Neural crest cell (in vitro differentiated cells): ENCODE results near the gene RASA2. TPM values are rescaled to one million over a fixed set of nuclear protein-coding genes. Genes with fewer than 3 reads are reported as not detected.
A peak's percentile ranks its signal among the peaks of the same experiment; 100 is the strongest.

Source experiments
- DNase-seq: peaks from one replicate; pipeline ENCODE4 v3.0.0; 2021; ENCODE audit warnings: low read depth, mixed read lengths, low spot score
- H3K27ac Mint-ChIP-seq: one replicate; pipeline ENCODE4 v1.8.0; 2021; ENCODE audit warnings: mild to moderate bottlenecking, mixed read lengths; ENCODE audit not compliant: unreplicated experiment
- H3K27me3 Mint-ChIP-seq: 2 replicates; pipeline ENCODE4 v1.8.0; 2021; ENCODE audit warnings: low read depth, mild to moderate bottlenecking, mixed read lengths
- H3K36me3 Mint-ChIP-seq: 2 replicates; pipeline ENCODE4 v1.8.0; 2021; ENCODE audit warnings: low read depth, mild to moderate bottlenecking, mixed read lengths
- H3K4me1 Mint-ChIP-seq: 2 replicates; pipeline ENCODE4 v1.8.0; 2021; ENCODE audit warnings: mixed read lengths
- H3K4me3 Mint-ChIP-seq: one replicate; pipeline ENCODE4 v1.8.0; 2021; ENCODE audit warnings: mild to moderate bottlenecking, mixed read lengths
- H3K9me3 Mint-ChIP-seq: 2 replicates; pipeline ENCODE4 v1.8.0; 2021; ENCODE audit warnings: mixed read lengths
- CTCF ChIP-seq: fragments of 200-600 bp; sonication (generic); conservative IDR thresholded peaks from 2 replicates; pipeline ENCODE4 v1.5.0; 2021; ENCODE audit warnings: antibody characterized with exemption, mild to moderate bottlenecking
- total RNA-seq: library from RNA; stranded (reverse); gene quantifications from 2 replicates; pipeline ENCODE4 v1.2.1, GENCODE V29; 2021

Gene RASA2
- total RNA-seq, 1 donor from 2014 or later, result 19.2 TPM

GRCh38 chr3:141454054-141454453 is 32.8 kb upstream of the RASA2 start:
- Mint-ChIP-seq H3K36me3 (no peaks in the 10 kb centered on the region), H3K9me3 (no peaks in the 10 kb centered on the region), H3K4me3 (no peak overlapping the region), H3K4me1 (peaks cover 10% of the 10 kb centered on the region), H3K27ac (no peak overlapping the region), H3K27me3 (no peaks in the 10 kb centered on the region)
- no peak for DNase-seq
- TF ChIP-seq CTCF, result no peak

- DNase-seq, result no peak
- H3K36me3 Mint-ChIP-seq, result no peaks in the 10 kb centered on the region
- no peak overlapping the region for H3K27ac Mint-ChIP-seq
- no peaks in the 10 kb centered on the region for H3K27me3 Mint-ChIP-seq
- H3K4me1 Mint-ChIP-seq, result peaks cover 12% of the 10 kb centered on the region
- H3K4me3 Mint-ChIP-seq, result no peak overlapping the region
- H3K9me3 Mint-ChIP-seq, result no peaks in the 10 kb centered on the region
- TF ChIP-seq CTCF, result peak; percentile 73
Measured at GRCh38 chr3:141454906-141455602, 31.8 kb upstream of the RASA2 start.

GRCh38 chr3:141455603-141456300 is 31.1 kb upstream of the RASA2 start:
- Mint-ChIP-seq H3K9me3 (no peaks in the 10 kb centered on the region), H3K27ac (peak overlapping the region; percentile 43), H3K4me3 (no peak overlapping the region), H3K27me3 (no peaks in the 10 kb centered on the region), H3K36me3 (no peaks in the 10 kb centered on the region), H3K4me1 (peaks cover 19% of the 10 kb centered on the region)
- no peak for TF ChIP-seq CTCF
- DNase-seq, result no peak

- no peak for TF ChIP-seq CTCF
- DNase-seq, result no peak
- H3K27me3 Mint-ChIP-seq, result no peaks in the 10 kb centered on the region
- peak overlapping the region; percentile 47 for H3K27ac Mint-ChIP-seq
- H3K4me1 Mint-ChIP-seq, result peaks cover 21% of the 10 kb centered on the region
- H3K9me3 Mint-ChIP-seq, result no peaks in the 10 kb centered on the region
- H3K4me3 Mint-ChIP-seq, result no peak overlapping the region
- H3K36me3 Mint-ChIP-seq, result no peaks in the 10 kb centered on the region
Measured at GRCh38 chr3:141456301-141456625, 30.6 kb upstream of the RASA2 start.

GRCh38 chr3:141457624-141458236 is 29.1 kb upstream of the RASA2 start:
- peak overlapping the region; percentile 71 for H3K27ac Mint-ChIP-seq
- no peak for DNase-seq
- TF ChIP-seq CTCF, result no peak
- H3K9me3 Mint-ChIP-seq, result peaks cover 1% of the 10 kb centered on the region
- no peaks in the 10 kb centered on the region for H3K36me3 Mint-ChIP-seq
- H3K4me3 Mint-ChIP-seq, result no peak overlapping the region
- no peaks in the 10 kb centered on the region for H3K27me3 Mint-ChIP-seq
- peaks cover 34% of the 10 kb centered on the region for H3K4me1 Mint-ChIP-seq
